Epidermal melanocyte (primary cell): ENCODE measurements around the gene MRPS35.

ENCODE experiments used
- DNase-seq: peaks from one replicate; pipeline ENCODE4 v3.0.0; 2011; ENCODE audit warnings: low spot score; ENCODE audit not compliant: insufficient read length

Gene MRPS35

DNA sequence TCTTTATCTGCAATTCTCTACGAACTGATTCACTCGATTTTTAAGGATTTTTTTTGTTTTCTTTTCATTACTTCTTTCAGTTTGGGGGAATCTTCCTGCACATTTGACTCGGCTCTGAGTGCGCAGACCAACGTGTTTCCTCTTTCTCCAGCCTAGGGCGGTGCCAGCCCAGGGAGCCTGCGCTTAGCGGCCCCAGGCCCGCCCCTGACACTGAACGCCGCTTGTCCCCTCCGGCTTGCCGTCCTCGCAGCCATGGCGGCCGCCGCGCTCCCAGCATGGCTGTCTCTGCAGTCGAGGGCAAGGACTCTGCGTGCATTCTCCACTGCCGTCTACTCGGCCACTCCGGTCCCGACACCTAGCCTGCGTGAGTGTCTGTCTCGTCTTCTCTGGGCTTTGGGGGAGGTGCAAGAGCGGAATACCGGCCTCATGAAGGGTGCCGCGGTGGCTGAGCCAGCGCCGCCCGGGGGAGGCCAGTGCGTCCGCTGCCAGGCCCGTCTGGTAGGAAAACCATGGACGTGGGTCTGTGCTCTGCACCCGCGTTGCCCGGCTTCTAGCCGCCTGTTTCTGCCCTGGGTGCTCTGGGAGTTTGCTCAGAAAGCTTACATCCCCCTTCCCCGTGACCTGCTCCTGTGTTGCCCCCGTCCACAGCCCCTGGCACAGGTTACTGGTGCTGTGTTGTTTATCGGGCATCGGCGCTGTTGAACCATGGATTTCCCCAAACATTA is at the start of gene MRPS35:
MRPS35 (plus strand) TSS at position 241 of the 725 bp plus-strand sequence; CDS start at position 253, 12 bp downstream.
- DNase-seq: no peak

GRCh38 chr12:27665704-27666103 is 44.9 kb upstream of the MRPS35 start:
- DNase-seq: no peak

GRCh38 chr12:27666510-27666909 is 44.1 kb upstream of the MRPS35 start:
- no peak for DNase-seq

DNA sequence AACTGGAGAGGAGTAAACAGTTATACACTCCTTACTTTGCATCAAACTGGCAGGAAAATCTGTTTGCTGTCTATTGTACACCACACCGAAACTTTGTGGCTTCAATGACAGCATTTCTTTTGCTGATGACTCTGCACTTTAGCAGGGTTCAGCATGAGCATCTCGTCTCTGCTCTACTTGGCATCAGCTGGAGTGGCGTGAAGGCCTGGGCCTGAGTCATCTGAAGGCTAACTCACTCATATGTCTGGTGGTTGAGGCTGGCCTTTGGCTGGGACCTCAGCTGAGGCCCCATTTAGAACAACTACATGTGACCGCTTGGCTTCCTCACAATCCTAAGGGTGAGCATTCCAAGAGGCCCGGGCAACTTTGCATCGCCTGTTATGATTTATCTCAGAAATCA is 43.1 kb upstream of the MRPS35 start:
- DNase-seq: no peak

DNA sequence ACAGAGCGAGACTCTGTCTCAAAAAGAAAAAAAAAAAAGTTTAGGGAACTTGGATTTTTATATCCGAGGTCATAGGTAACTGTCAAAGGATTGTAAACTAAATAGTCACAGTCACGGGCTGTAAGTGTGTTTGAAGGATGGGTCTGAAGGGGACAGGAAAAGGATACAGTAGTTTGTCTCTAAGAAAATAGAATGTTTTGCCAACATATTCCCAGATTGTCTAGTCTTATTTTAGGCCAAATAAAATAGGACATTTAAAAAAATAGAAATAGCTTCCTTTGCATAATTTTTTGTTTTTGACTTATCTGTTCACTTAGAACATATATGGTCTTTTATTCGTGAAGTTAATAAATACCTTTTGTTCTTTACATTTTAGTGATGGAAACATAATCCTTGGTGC is 38.6 kb upstream of the MRPS35 start:
- DNase-seq: no peak

DNA sequence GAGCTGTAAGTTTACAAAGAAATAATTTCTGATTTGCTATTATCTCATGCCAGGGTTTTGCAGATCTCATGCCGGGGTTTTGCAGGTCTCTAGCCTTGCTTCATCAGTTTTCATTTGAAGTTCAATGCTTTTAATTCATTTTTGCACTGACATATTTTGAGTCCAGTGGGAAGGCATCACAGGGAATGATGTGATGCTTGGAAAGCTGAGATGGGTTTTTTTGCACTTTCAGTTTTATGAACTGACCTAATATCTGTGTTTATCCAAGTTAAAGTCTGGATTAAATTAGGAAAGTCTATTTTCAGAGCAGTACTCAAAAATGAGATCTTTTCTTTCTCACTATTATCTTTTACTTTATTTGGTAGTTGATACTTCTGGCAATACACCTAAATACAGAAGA is 38.0 kb upstream of the MRPS35 start:
- DNase-seq: no peak

GRCh38 chr12:27673101-27673718 is 37.4 kb upstream of the MRPS35 start:
- no peak for DNase-seq

DNA sequence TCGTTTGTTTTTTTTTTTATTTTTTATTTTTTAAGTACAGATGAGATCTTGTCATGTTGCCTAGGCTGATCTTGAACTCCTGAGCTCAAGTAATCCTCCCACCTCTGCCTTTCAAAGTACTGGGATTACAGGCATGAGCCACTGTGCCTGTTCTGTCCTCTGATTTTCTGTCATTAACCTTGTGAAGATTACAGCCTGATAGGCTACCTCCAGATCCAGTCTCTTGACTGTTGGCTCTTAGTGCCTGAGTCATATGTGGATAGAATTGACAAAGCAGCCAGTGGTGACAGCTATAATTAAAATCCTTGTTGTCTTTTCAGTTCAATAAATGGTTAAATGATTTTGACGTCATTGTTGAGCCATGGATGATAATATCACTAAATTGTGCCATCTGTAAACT is 35.6 kb upstream of the MRPS35 start:
- no peak for DNase-seq

DNA sequence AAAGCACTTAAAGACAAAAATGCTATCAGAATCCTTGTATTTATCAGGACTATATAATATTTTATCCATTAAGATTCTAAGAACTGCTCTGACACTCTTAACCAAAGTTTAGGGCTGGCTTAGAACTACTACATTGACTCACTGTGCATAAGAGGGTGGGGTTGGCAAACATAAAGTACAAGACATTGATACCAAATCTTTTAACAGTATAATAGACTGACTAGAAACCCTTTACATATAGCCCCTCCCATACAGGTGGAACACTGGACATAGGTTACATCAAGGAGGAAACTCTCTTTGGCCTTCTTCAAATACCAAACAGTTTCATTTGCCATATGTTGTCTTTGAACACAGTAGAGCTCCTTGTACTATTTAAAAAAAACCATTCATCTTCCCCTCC is 30.0 kb upstream of the MRPS35 start:
- no peak for DNase-seq

GRCh38 chr12:27682534-27682933 is 28.1 kb upstream of the MRPS35 start:
- no peak for DNase-seq

- no peak for DNase-seq
These were observed 25.4 kb upstream of the MRPS35 start for GRCh38 chr12:27685274-27685673.

DNA sequence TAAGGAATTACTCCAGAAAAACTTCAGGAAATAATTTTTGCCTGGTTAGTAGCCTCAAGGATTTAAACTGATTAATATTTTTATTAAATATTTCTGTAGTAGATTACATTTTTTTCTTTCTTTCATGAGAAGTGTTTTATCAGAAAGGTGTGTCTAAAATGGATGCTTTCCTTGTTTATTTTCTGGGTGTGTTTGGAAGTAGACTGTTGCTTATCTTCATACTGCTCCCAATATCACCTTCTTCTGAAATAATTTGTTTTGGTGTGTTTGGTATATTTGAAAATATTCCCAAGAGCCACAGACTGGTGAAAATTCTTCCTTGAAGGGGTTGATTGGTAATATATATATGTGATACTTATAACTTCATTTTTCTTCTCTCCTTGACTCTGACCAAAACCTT is 24.5 kb upstream of the MRPS35 start:
- no peak for DNase-seq

DNA sequence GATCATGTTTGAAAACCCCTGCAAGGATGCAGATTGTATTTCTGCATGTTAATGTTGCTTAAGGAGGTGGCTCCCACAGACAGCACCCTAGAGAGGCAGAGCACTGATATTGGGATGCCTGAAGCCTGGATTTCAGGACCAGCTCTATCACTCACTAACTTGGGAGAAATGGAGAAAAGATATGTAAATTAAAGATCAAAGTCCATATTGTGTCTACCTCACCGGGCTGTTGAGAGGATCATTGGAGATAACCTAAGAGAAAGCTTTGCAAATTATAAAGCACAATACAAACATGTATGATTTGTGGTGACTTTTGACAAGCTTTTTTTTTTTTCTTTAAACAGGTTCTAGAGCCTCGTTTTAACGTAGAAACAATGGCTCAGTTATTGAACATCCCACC is 22.0 kb upstream of the MRPS35 start:
- no peak for DNase-seq

GRCh38 chr12:27689558-27690180 is 21.0 kb upstream of the MRPS35 start:
- DNase-seq: no peak

DNA sequence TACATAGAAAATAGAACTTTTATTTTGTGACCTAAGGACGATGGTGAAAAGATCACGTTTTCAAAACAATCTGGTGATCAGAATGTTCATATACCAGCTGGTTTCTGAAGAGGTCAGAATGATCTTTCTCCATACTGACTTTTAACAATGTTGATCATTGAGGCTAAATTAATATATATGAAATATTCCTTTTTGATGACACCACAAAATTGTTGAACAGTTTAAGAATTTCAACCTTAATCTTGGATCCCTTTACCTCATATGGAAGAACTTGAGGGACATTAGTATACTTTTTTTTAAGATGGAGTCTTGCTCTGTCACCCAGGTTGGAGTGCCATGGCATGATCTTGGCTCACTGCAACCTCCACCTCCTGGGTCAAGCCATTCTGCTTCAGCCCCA is 17.2 kb upstream of the MRPS35 start:
- no peak for DNase-seq

DNA sequence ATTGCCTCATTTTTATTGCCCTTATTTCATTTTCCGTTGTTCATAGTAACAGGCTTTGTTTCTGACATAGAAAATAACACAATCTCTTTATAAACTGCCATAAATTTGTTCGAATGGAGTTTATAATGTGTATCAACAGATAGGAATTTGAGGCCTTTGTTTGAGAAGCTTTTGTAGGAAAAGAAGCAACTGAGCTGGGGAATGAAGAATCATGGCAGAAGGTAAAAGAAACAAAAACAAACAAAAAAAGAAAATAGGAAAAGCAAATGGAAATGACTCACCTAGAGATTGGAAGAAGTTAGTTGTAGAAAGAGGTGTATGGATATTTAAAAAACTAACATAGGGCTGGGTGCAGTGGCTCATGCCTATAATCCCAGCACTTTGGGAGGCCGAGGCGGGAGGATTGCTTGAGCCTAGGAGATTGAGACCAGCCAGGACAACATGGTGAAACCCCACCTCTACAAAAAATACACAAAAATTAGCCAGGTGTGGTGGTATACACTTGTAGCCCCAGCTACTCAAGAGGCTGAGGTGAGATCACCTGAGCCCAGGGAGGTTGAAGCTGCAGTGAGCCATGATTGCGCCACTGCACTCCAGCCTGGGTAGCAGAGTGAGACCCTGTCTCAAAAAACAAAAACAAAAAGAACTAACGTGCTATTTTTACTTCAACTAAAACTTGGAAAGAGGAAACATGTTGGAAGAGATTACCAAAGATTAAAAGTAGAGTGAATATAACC is 14.9 kb upstream of the MRPS35 start:
- DNase-seq: no peak

DNA sequence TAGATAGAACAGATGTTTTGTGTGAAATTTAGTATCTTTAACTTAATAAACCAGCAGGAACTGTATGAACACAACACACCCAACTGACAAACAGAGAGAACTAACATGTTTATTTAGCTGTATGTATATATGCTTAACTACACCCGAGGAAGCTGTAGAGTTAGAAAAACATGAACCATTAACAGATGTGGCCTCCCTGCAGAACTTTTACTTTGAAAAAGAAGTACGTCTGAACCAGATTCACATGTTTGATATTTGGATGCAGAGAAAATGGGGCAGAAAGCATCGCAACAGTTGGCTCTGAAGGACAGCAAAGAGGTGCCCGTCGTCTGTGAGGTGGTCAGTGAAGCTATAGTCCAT is 14.4 kb upstream of the MRPS35 start, which contains the start of gene REP15:
REP15 (plus strand) TSS at position 155 of the 360 bp plus-strand sequence; CDS start at position 271, 116 bp downstream.
- DNase-seq: no peak

- DNase-seq: no peak
These were observed 13.6 kb upstream of the MRPS35 start for GRCh38 chr12:27696864-27697564.

DNA sequence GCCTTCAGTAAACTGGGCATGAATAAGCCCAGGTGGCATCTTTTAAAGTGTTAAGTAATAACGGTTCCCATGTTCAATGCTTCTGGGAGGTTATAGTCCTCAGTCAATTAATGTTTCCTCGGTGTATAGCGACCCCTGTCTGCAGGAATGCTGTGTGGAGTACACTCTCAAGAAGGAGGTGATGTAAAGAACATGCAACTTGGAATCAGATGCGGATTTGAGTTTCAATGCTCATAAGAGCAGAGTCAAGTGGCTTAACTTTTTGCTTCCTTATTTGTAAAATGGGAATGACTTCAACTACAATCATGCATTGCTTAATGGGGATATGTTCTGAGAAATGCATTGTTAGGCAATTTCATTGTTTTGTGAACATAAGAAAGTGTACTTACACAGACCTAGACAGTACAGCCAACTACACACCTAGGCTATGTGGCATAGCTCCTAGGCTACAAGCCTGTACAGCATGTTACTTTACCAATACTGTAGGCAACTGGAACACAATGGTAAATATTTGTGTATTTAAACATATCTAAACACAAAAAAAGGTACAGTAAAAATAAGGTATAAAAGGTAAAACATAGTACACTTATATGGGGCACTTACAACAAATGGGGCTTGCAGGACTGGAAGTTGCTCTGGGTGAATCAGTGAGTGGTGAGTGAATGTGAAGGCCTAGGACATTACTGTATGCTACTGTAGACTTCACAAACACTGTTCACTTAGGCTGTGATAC is 6.7 kb upstream of the MRPS35 start:
- DNase-seq: no peak

- no peak for DNase-seq
These were observed 5.4 kb upstream of the MRPS35 start for GRCh38 chr12:27705263-27705662.

DNA sequence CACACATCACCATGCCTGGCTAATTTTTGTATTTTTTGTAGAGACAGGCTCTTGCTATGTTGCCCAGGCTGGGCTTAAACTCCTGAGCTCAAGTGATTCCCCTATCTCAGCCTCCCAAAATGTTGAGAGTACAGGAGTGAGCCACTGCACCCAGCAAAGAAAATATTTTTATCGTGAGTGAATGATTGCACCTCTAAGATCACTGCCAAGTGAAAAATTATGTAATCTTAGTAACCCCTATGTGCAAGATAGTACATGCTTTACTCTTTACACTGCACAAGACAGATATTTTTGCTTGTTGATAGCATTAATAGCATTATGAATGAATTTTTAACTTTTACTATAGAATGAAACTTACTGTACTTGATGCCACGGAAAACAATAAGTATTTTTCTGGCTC is 3.4 kb upstream of the MRPS35 start:
- DNase-seq: no peak
